ENCODE measurements around the gene FBXW2. TPM values are rescaled to one million over a fixed set of nuclear protein-coding genes. Genes with fewer than 3 reads are reported as not detected.
"Not testable (repeated sequence)": the region's sequence is repeated elsewhere in the genome, so short reads cannot be mapped to it uniquely, and the experiment has no call there.

Gene FBXW2
- total RNA-seq, 1 experiment from 2014 or later = 23.1 TPM

DNA sequence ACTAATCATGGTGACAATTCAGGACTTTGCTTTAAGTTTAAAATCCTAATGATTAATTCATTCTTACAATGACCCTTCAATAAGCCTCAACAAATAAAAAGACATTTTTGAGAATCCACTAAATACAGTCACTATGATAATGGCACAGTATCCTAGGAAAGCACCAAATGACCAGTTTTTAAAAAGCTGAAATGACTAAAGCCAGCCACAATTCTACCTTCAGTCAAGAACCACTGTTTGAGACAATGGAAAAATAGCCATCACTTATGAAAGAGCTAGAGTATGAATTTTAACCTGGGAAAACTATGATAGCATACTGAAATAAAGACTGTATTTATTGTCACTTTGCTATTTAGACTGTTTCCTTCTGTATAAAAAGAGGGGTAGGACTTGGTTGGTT, 14.0 kb downstream of the FBXW2 start:
- no peak for DNase-seq (ENCODE audit: low read depth)

- DNase-seq (ENCODE audit: low read depth) = no peak
Observed at GRCh38 chr9:120778758-120779157, 14.5 kb downstream of the FBXW2 start.

DNA sequence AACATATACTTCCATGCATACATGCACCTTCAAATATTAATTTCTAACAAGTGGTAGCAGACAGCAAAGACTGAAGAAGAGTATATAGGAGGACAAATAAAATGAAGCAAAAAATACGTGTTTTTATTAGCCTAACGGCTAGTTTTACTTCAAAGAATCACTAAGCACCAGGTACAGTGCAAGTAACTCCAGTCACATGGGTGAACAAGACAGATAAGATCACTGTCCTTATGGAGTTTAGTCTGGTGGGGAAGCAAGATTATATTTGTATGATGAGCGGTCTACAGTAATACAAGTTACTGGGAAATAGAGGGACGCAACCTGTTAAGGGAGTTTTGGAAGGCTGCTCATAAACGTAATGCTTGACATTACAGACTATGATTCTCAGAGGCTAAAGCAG, 16.0 kb downstream of the FBXW2 start:
- no peak for DNase-seq (ENCODE audit: low read depth)

DNA sequence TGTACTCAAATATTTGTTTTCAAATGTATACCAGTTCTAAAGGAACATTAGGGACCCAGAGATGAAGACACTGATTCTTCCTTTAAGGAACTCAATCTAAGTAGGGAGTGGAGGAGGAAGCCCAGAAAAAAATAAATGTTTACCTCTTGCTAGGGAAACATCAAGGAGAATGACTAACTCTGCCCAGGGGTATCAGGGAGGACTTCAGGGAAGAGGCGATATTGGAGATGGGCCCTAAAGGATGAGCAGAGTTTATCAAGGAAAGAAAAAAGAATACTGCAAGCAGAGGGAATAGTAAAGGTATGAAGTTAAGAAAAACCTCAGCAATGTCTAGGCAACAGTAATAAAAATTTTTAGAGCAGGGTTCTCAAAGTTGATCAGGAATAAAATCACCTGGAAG, 16.4 kb downstream of the FBXW2 start:
- DNase-seq (ENCODE audit: low read depth) = no peak

- DNase-seq (ENCODE audit: low read depth) = no peak
Observed at GRCh38 chr9:120775859-120776258, 17.4 kb downstream of the FBXW2 start.

DNA sequence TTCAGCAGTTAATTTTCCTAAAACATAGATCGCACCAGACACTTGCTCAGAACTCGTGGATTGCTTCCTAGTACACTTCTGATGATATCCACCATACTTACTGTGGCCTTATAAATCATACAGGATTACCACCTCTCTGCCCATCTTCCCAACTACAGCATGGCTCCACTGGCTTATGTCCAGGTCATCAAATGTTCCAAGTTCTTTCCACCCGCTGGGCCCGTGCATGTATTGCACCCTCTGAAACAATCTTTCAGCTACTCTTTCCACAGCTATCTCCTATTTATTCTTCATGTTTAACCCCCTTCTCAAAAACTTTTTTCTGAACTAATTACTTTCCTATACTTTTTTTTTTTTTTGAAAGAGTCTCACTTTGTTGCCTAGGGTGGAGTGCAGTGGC, 18.5 kb downstream of the FBXW2 start:
- DNase-seq (ENCODE audit: low read depth) = no peak

GRCh38 chr9:120773256-120773655, 20.0 kb downstream of the FBXW2 start:
- DNase-seq (ENCODE audit: low read depth) = no peak

DNA sequence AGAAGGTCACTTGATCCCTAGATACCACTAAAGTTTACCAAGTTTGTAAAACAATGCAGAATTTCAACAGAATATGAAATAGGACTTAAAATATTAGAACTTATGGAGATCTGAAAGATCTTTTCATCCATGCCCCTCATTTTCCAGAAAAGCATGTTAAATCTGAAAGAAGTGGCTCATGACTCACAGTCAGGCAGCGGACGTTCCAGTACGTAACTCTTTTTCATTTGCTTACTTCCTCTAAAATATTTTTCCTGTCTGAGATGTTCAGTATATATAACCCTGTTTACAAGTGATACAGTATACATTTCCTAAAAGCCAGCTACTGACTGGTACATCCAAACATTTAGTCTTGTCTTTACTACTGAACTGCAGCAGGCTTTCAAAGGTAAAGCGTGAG, 22.3 kb downstream of the FBXW2 start:
- no peak for DNase-seq (ENCODE audit: low read depth)

DNA sequence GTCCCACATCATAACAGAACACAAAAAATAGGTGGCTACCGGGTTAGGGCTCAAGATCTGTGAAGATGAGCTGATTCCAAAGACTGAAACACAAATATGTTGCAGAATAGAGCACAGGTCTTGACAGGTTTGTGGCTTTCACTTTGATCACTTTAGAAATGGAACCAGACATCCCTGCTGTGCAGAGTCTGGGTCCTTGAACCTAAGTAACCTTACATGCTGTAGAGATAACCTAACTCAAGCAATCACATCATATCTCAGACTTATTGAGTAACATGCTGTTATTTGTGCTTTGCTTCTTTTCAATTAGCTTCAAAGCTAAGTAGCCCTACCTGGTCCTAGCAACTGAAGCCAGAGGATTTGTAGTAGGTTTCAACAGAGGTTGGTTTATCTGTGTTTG, 24.3 kb downstream of the FBXW2 start:
- DNase-seq (ENCODE audit: low read depth) = no peak

- no peak for DNase-seq (ENCODE audit: low read depth)
Observed at GRCh38 chr9:120768247-120768646, 25.0 kb downstream of the FBXW2 start.

GRCh38 chr9:120767451-120767850, 25.8 kb downstream of the FBXW2 start:
- DNase-seq (ENCODE audit: low read depth) = no peak

- no peak for DNase-seq (ENCODE audit: low read depth)
Observed at GRCh38 chr9:120765910-120766425, 27.2 kb downstream of the FBXW2 start.

DNA sequence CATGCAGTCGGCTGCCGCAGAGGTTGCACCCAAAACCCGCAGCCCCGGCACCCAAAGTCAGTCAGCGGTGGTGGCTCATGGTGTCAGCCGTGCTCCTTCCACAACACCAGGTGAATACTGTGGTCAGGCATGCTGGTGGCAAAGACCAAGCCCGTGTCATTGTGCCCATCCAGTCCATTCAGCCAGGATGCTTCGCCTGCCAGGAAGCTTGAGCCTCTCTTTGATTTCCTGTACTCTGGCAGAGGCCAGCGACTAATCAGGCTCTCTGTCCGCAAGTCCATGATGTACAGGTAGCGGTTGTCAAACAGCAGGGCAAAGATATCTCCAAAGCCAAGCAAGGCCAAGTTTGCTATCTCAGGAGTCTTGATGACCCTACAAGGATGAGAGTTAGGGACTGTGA, 28.7 kb downstream of the FBXW2 start:
- no peak for DNase-seq (ENCODE audit: low read depth)

DNA sequence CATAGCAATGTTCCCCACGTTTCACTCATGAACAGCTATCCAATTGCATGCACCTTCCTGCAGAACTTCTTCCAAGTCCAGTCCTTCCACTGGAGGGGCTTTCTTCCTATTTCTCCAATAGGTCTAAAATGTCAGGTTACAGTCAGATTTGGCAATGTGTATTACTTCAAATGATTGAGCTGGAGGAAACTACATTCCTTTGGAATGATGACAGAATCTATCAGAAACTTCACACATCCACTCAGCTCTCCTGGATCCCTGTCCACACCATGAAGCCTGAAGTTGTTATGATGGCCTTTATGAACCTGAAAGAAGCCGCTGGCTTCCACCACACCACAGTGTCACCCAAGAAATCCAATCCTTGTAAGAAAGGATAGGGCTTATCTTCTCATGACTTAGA, 32.2 kb downstream of the FBXW2 start:
- no peak for DNase-seq (ENCODE audit: low read depth)

DNA sequence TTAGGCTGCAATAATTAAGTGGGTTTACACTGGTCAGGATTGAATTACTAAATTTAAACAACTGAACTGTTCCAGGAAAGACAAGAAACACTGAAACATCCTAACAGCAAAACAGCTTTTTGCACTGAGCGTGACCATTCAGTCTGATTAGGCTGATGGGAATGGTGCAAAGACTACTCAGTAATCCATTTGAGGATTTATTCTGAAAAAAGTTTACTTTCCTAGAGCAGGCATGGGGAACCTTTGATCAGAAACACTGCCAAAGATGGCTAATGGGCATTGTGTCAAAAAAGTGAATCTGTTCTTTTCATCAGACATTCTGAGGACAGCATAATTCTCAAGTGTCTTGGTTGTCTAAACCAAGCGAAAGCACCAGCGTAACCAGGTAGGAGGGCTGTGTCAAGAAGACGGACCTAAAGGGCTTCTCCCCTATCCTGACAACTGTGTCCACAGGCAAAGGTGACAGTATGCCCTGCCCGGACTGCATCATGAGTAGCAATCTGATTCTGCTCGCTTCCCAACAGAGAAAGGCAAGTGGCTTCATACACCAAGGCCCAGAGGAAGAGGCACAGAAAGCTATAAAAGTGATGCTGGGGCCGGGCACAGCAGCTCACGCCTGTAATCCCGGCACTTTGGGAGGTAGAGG, 33.3 kb downstream of the FBXW2 start:
- no peak for DNase-seq (ENCODE audit: low read depth)

- DNase-seq (ENCODE audit: low read depth) = no peak
Observed at GRCh38 chr9:120758544-120758943, 34.7 kb downstream of the FBXW2 start.

DNA sequence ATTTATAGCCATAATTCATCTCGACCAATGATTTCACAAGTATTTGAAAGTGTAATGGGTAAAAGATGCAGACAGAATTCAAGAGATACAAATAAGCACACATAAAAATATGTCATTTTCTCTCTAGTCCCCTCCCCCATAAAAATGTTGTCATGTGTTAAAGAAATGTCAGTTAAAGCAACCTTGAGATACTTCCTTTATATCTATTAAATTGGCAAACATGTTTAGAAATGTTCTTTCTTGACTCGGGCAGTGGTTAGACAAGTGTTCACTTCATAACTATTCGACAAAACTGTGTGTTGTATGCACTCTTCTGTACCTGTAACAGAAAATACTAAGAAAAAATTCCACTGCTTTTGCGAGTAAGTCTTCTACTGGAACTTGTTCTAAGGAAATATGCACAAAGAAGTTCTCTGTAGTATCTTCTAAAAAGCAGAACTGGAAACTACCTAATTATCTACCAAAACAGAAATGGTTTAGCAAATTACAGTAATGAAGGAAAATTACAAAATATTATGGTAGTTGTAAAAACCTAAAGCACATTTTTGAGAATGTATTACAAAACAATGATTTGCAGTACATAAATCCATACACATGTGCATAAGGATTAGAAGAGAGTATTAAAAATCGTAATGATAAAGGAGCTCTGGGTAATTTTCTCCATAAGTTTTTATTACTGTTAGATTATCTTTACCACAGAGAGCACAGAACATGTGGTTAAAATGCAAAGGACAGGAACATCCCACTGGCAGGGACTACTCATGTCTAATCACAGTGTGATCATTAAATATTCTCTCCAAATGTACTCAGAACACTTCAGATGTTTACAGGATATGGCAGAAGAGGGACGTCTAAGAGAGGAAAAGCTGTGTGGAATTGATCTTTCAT, 35.9 kb downstream of the FBXW2 start:
- DNase-seq (ENCODE audit: low read depth) = no peak

DNA sequence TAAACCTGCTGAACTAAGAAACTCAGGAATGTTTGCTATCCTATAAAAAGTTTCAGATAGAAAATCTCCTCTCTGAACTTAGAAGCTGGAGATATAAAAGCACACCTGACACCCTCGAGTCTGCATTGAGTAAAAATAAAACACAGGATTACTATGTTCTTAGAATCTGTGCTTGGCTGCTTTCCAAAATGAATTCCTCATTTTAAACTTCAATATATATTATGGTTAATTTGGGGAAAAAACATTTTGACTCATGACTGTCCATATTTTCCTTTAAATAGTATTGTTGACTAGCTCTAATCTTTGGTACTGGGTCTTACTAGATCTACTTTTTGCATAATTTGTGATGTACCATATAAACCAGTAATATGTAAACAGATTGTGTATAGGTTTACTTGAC, 36.7 kb downstream of the FBXW2 start:
- DNase-seq (ENCODE audit: low read depth) = no peak

GRCh38 chr9:120755810-120756434, 37.3 kb downstream of the FBXW2 start:
- DNase-seq (ENCODE audit: low read depth) = peak; percentile 37

GRCh38 chr9:120755044-120755443, 38.2 kb downstream of the FBXW2 start:
- DNase-seq (ENCODE audit: low read depth) = no peak

DNA sequence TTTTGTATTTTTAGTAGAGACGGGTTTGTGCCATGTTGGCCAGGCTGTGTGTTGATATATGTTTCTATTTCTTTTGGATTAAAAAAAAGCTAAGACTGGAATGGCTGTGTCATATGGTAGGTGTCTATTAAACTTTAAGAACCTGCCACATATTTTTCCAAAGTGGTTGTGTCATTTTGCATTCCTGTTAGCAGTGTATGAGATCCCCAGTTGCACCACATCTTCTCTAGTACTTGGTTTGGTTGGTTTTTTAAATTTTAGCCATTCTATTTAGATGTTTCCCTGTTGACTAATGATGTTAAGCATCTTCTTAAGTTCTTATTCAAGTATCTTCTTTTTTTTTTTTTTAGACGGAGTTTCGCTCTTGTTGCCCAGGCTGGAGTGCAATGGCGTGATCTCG, 42.8 kb downstream of the FBXW2 start:
- DNase-seq (ENCODE audit: low read depth) = no peak

GRCh38 chr9:120746366-120746765, 46.9 kb downstream of the FBXW2 start:
- not testable (repeated sequence) for DNase-seq (ENCODE audit: low read depth)

GRCh38 chr9:120745278-120745677, 47.9 kb downstream of the FBXW2 start:
- DNase-seq (ENCODE audit: low read depth) = no peak
